IMR-90 (cell line): ENCODE data around the gene KCNF1. TPM values are rescaled to one million over a fixed set of nuclear protein-coding genes. Genes with fewer than 3 reads are reported as not detected.
A peak's percentile ranks its signal among the peaks of the same experiment; 100 is the strongest.

Experiments
- ATAC-seq: fragments of 200-7000 bp; cut with Tn5 transposase; 2 replicates; pipeline ENCODE4 v1.9.1; 2020; ENCODE audit warnings: low read depth, mild to moderate bottlenecking, moderate library complexity
- Bru-seq: library from RNA; stranded (reverse); fragments of 400-500 nt; gene quantifications from one replicate; lab custom pipeline; 2021; lab: Mats Ljungman, UMichigan
- BruChase-seq, 2 experiments: library from RNA; stranded (reverse); fragments of 400-500 nt; gene quantifications; one replicate each; lab custom pipeline; 2021; lab: Mats Ljungman, UMichigan
- BruUV-seq: library from RNA; stranded (reverse); fragments of 400-500 nt; replicated peaks from 2 replicates; lab custom pipeline; 2021; lab: Mats Ljungman, UMichigan
- CTCF ChIA-PET: fragments of 300-600 bp; formaldehyde crosslinking; extraction: SDS; loops from one replicate; lab custom pipeline; 2021; ENCODE audit warnings: antibody characterized with exemption; lab: Yijun Ruan, JAX
- POLR2A ChIA-PET: fragments of 300-600 bp; sonication (Branson Sonifier 250); formaldehyde crosslinking; loops from one replicate; lab custom pipeline; 2022; ENCODE audit warnings: antibody characterized with exemption; ENCODE audit not compliant: unreplicated experiment; lab: Charles Lee
- DNase-seq: peaks from one replicate; pipeline ENCODE4 v3.0.0; 2013
- H2AFZ ChIP-seq: replicated peaks from 2 replicates; pipeline ENCODE3; 2013; ENCODE audit warnings: low read length, mild to moderate bottlenecking; ENCODE audit not compliant: poor library complexity
- H2AK5ac ChIP-seq: 2 replicates; pipeline ENCODE4 v1.6.1; 2013; ENCODE audit warnings: low read depth, low read length, inconsistent platforms
- H2AK9ac ChIP-seq: replicated peaks from 2 replicates; pipeline ENCODE3; 2013; ENCODE audit warnings: mild to moderate bottlenecking, low read depth, low read length, moderate library complexity; ENCODE audit not compliant: poor library complexity
- H2BK120ac ChIP-seq: 2 replicates; pipeline ENCODE4 v1.6.1; 2013; ENCODE audit warnings: low read depth, low read length, inconsistent platforms
- H2BK15ac ChIP-seq: 3 replicates; pipeline ENCODE4 v1.6.1; 2013; ENCODE audit warnings: low read depth, low read length, inconsistent platforms
- H2BK20ac ChIP-seq: 2 replicates; pipeline ENCODE4 v1.6.1; 2013; ENCODE audit warnings: low read depth, mild to moderate bottlenecking, inconsistent platforms, low read length, moderate library complexity
- H2BK5ac ChIP-seq: 2 replicates; pipeline ENCODE4 v1.6.1; 2013; ENCODE audit warnings: mild to moderate bottlenecking, low read depth, low read length, inconsistent platforms; ENCODE audit not compliant: poor library complexity, severe bottlenecking
- H3K14ac ChIP-seq: replicated peaks from 2 replicates; pipeline ENCODE4 v1.6.1; 2013; ENCODE audit warnings: low read depth, low read length, inconsistent platforms
- H3K18ac ChIP-seq: 2 replicates; pipeline ENCODE4 v1.6.1; 2013; ENCODE audit warnings: low read depth, low read length, control low read depth
- H3K23ac ChIP-seq: 2 replicates; pipeline ENCODE4 v1.6.1; 2013; ENCODE audit warnings: low read depth, low read length, inconsistent platforms
- H3K27ac ChIP-seq: 2 replicates; pipeline ENCODE4 v1.5.1; 2013; ENCODE audit warnings: mild to moderate bottlenecking, control low read depth, low read length; ENCODE audit not compliant: insufficient read depth
- H3K27me3 ChIP-seq: 2 replicates; pipeline ENCODE4 v1.6.1; 2013; ENCODE audit warnings: low read length; ENCODE audit not compliant: control insufficient read depth, insufficient read depth
- H3K36me3 ChIP-seq: 2 replicates; pipeline ENCODE4 v1.6.1; 2013; ENCODE audit warnings: low read length, mixed read lengths; ENCODE audit not compliant: control insufficient read depth, insufficient read depth
- H3K4ac ChIP-seq: 2 replicates; pipeline ENCODE4 v1.6.1; 2013; ENCODE audit warnings: low read depth, low read length, inconsistent platforms
- H3K4me1 ChIP-seq: 2 replicates; pipeline ENCODE4 v1.6.1; 2013; ENCODE audit warnings: low read length, mixed read lengths; ENCODE audit not compliant: control insufficient read depth, insufficient read depth
- H3K4me2 ChIP-seq: 2 replicates; pipeline ENCODE4 v1.6.1; 2013; ENCODE audit warnings: low read depth, mild to moderate bottlenecking, control low read depth, low read length, moderate library complexity
- H3K4me3 ChIP-seq: 2 replicates; pipeline ENCODE4 v1.5.1; 2013; ENCODE audit warnings: low read depth, mild to moderate bottlenecking, control low read depth, low read length, moderate library complexity; ENCODE audit not compliant: insufficient read depth
- H3K56ac ChIP-seq: 2 replicates; pipeline ENCODE4 v1.6.1; 2013; ENCODE audit warnings: low read length, inconsistent platforms; ENCODE audit not compliant: insufficient read depth; ENCODE audit errors: extremely low read depth
- H3K79me1 ChIP-seq, 2 experiments: 2 replicates each; pipeline ENCODE4 v1.6.1; 2013; ENCODE audit warnings: low read length in 2 of 2, inconsistent platforms in 1 of 2, low read depth in 1 of 2
- H3K9ac ChIP-seq: 2 replicates; pipeline ENCODE4 v1.6.1; 2013; ENCODE audit warnings: low read depth, low read length, control low read depth
- H3K9me1 ChIP-seq: 2 replicates; pipeline ENCODE4 v1.6.1; 2013; ENCODE audit warnings: low read length, inconsistent platforms; ENCODE audit not compliant: insufficient read depth
- H3K9me3 ChIP-seq: 2 replicates; pipeline ENCODE4 v1.6.1; 2013; ENCODE audit warnings: low read length; ENCODE audit not compliant: control insufficient read depth, insufficient read depth
- H4K20me1 ChIP-seq: 2 replicates; pipeline ENCODE4 v1.6.1; 2013; ENCODE audit warnings: low read length, inconsistent platforms; ENCODE audit not compliant: insufficient read depth
- H4K5ac ChIP-seq: 2 replicates; pipeline ENCODE4 v1.6.1; 2013; ENCODE audit warnings: mild to moderate bottlenecking, low read depth, low read length, control low read depth
- H4K8ac ChIP-seq, 2 experiments: 2 replicates each; pipeline ENCODE4 v1.6.1; 2013; ENCODE audit warnings: low read depth in 2 of 2, low read length in 2 of 2, control low read depth in 1 of 2, inconsistent platforms in 1 of 2
- H4K91ac ChIP-seq: 2 replicates; pipeline ENCODE4 v1.6.1; 2013; ENCODE audit warnings: low read depth, low read length, inconsistent platforms; ENCODE audit not compliant: insufficient read depth
- BHLHE40 ChIP-seq: fragments of 150-350 bp; IDR thresholded peaks from 2 replicates; pipeline ENCODE4 v1.6.1; 2016; ENCODE audit warnings: mild to moderate bottlenecking, low read depth, low read length
- MAFK ChIP-seq: IDR thresholded peaks from 2 replicates; pipeline ENCODE4 v1.6.1; 2012; ENCODE audit warnings: low read depth, low read length, improper control_type of control experiment
- MXI1 ChIP-seq: IDR thresholded peaks from 2 replicates; pipeline ENCODE4 v1.6.1; 2012; ENCODE audit warnings: low read depth, mild to moderate bottlenecking, low read length, moderate library complexity, borderline replicate concordance
- RAD21 ChIP-seq: IDR thresholded peaks from 2 replicates; pipeline ENCODE4 v1.6.1; 2012; ENCODE audit warnings: low read length, improper control_type of control experiment
- SMC3 ChIP-seq: fragments of 150-350 bp; IDR thresholded peaks from 2 replicates; pipeline ENCODE4 v1.6.1; 2016; ENCODE audit warnings: low read depth, mild to moderate bottlenecking, antibody characterized with exemption, low read length, moderate library complexity
- WGBS, 2 experiments: methylation state at CpG; one replicate each; pipeline versions ENCODE4 v1.1.5 to v1.1.7; 2013; ENCODE audit warnings: missing lambda C conversion rate in 2 of 2; ENCODE audit not compliant: insufficient read length in 1 of 2; ENCODE audit errors: extremely low coverage in 2 of 2; 5-methylcytosine and 5-hydroxymethylcytosine counted together
- dilution Hi-C: fragments of 300-500 bp; cut with HindIII; formaldehyde crosslinking; loops from one replicate; pipeline ENCODE4 v1.14.3; 2018; ENCODE audit warnings: low sequenced_read_pairs; ENCODE audit not compliant: unreplicated experiment
- in situ Hi-C: fragments of 300-500 bp; cut with MboI; formaldehyde crosslinking; loops from 3 replicates; pipeline ENCODE4 v1.14.3; 2019; ENCODE audit warnings: low sequenced_read_pairs, inconsistent platforms, mixed read lengths
- intact Hi-C: fragments of 100-400 bp; cut with micrococcal nuclease; formaldehyde crosslinking; loops from 2 replicates; pipeline ENCODE4 v1.10.0; 2022
- long read RNA-seq: library from polyadenylated mRNA; unstranded; transcript quantifications from one replicate; pipeline ENCODE4 v2.0.0, GENCODE V29; 2021; ENCODE audit not compliant: unreplicated experiment
- polyA plus RNA-seq, 3 experiments: library from polyadenylated mRNA; depleted of rRNA; stranded (reverse); fragments of >200 nt; gene quantifications; 2 replicates each; pipeline ENCODE4 v1.2.3, GENCODE V29; 2012; ENCODE audit warnings: low replicate concordance in 1 of 3
- total RNA-seq: library from RNA; depleted of rRNA; stranded (reverse); fragments of >200 nt; gene quantifications from 2 replicates; pipeline ENCODE4 v1.2.3, GENCODE V29; 2012; rRNA removed
- TF ChIP-seq, protein P1 (sequence below): conservative IDR thresholded peaks from 2 replicates; pipeline ENCODE4 v1.5.1; 2012; ENCODE audit warnings: mild to moderate bottlenecking, low read depth, low read length, improper control_type of control experiment

KCNF1 gene, protein sequence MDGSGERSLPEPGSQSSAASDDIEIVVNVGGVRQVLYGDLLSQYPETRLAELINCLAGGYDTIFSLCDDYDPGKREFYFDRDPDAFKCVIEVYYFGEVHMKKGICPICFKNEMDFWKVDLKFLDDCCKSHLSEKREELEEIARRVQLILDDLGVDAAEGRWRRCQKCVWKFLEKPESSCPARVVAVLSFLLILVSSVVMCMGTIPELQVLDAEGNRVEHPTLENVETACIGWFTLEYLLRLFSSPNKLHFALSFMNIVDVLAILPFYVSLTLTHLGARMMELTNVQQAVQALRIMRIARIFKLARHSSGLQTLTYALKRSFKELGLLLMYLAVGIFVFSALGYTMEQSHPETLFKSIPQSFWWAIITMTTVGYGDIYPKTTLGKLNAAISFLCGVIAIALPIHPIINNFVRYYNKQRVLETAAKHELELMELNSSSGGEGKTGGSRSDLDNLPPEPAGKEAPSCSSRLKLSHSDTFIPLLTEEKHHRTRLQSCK
- 0.54 and 0.56 TPM in 2 replicates for total RNA-seq
- polyA plus RNA-seq (2012; rRNA removed), result 1.4 TPM in 2 replicates
- polyA plus RNA-seq (2012; cell fraction: cytosol; rRNA removed), result 0.61 and 2.1 TPM in 2 replicates
- 0.88 and 2.2 TPM in 2 replicates for polyA plus RNA-seq (2012; cell fraction: nucleus; rRNA removed; ENCODE audit: low replicate concordance)
- percentile 22 among the genes with signal in this experiment for Bru-seq, nascent RNA
- BruChase-seq, experiment 1, labeled RNA remaining after a 6-hour chase, result percentile 30 among the genes with signal in this experiment
- percentile 31 among the genes with signal in this experiment for BruChase-seq, experiment 2, labeled RNA remaining after a 2-hour chase
- long read RNA-seq, transcript KCNF1-201 (1 exons, 2,289 nt), result major isoform, 12 of 12 reads
- long read RNA-seq, partial matches to known transcripts, result 0 of 12 reads
- long read RNA-seq, other reads (novel, unspliced or antisense), result 0 of 12 reads

DNA sequence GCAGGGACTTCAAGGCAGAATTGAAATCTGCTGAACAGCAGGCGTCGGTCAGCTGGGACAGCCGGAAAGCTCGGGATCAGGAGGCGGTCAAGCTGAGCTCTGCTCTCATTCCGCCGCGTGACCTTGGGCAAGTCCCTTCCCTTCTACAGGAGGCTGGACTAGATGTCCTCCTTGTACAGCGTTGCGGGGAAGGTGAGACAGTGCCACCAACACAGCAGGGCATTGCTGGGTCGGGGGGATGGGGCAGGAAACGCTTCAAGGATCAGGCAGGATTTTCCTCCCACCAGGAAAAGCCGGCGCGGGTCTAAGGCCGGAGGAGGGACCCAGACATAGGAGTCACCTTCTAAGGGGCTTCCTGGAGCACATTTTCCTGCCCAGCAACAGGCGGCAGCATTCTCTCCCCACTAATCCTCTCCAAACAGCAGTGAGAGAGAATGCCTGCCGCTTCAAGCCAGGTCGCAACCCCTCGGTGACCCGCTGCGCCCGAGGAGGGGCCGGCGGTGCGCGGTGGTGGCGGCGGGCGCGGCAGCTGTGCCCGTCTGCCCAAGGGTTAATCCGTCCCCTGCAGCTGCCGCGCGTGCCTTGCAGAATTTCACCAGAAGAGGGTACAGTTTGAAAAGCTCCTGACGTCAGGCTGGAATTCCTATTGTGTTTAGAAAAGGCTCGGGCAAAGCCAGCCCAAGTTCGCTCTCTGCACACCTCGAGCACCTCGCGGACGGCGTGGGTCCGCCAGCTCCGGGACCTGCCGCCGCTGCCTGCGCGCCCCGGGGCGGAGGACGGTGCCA, at the start of gene KCNF1:
Gene KCNF1 (plus strand): TSS at position 644 of the 785 bp plus-strand sequence. CDS start 493 bp downstream, outside the sequence.
- Histone ChIP-seq H2AK9ac (peak within 1 kb of the TSS; percentile 35), H3K27ac (no peak within 1 kb of the TSS; the same call in 1 of the 2 replicates), H3K4me3 (peak within 1 kb of the TSS; percentile 46), H3K9ac (no peak within 1 kb of the TSS), H3K79me1 (peaks cover 0 to 23% of the 10 kb centered on the region in 2 experiments; a peak in 2 of 4 replicates), H3K23ac (0 out of 2 replicates have a peak within 1 kb of the TSS, but pooled peaks have one; percentile 24), H3K27me3 (no peaks in the 10 kb centered on the region), H3K4ac (peak within 1 kb of the TSS; percentile 33; the same call in 1 of the 2 replicates), H2AK5ac (peak within 1 kb of the TSS; percentile 86), H3K36me3 (no peaks in the 10 kb centered on the region), H2AFZ (peak within 1 kb of the TSS; percentile 90), H4K20me1 (no peaks in the 10 kb centered on the region), H3K4me2 (peak within 1 kb of the TSS; percentile 78), H3K56ac (0 out of 2 replicates have a peak within 1 kb of the TSS, but pooled peaks have one; percentile 11), H3K4me1 (no peaks in the 10 kb centered on the region), H3K9me3 (no peaks in the 10 kb centered on the region), H3K14ac (0 out of 2 replicates have a peak within 1 kb of the TSS, but pooled peaks have one; percentile 15), H4K91ac (no peak within 1 kb of the TSS), H2BK15ac (no peak within 1 kb of the TSS), H2BK20ac (peak within 1 kb of the TSS; percentile 11), H4K8ac (peak within 1 kb of the TSS in 1 of 2 experiments; percentile 50; a peak in 1 of 4 replicates), H2BK5ac (no peak within 1 kb of the TSS), H2BK120ac (peak within 1 kb of the TSS; percentile 44), H3K18ac (no peak within 1 kb of the TSS), H4K5ac (no peak within 1 kb of the TSS), H3K9me1 (peaks cover 4% of the 10 kb centered on the region; the same call in 1 of the 2 replicates)
- POLR2A ChIA-PET, result no interaction called here
- in situ Hi-C loops (no loop called here), intact Hi-C loops (loop anchor here (2.0 to 5.0 kb wide), 2 partner anchors 79 to 213 kb away; no protein-coding TSS in a partner anchor), dilution Hi-C loops (no loop called here)
- TF ChIP-seq, protein P1, sequence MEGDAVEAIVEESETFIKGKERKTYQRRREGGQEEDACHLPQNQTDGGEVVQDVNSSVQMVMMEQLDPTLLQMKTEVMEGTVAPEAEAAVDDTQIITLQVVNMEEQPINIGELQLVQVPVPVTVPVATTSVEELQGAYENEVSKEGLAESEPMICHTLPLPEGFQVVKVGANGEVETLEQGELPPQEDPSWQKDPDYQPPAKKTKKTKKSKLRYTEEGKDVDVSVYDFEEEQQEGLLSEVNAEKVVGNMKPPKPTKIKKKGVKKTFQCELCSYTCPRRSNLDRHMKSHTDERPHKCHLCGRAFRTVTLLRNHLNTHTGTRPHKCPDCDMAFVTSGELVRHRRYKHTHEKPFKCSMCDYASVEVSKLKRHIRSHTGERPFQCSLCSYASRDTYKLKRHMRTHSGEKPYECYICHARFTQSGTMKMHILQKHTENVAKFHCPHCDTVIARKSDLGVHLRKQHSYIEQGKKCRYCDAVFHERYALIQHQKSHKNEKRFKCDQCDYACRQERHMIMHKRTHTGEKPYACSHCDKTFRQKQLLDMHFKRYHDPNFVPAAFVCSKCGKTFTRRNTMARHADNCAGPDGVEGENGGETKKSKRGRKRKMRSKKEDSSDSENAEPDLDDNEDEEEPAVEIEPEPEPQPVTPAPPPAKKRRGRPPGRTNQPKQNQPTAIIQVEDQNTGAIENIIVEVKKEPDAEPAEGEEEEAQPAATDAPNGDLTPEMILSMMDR, result peak; percentile 46
- TF ChIP-seq RAD21 (peak; percentile 49), MXI1 (no peak), BHLHE40 (peak; percentile 66; the same call in 1 of the 2 replicates), SMC3 (peak; percentile 40), MAFK (no peak)
- CTCF ChIA-PET, result interaction anchor here (0.7 to 1.2 kb wide), 5 partner anchors 53 to 213 kb away, joined by 3 read pairs; no protein-coding TSS in a partner anchor
- no TSS peak for BruUV-seq
- 14% methylated on average over 31 of the region's 53 CpGs; no CpG with 5 or more reads in 1 of the 2 experiments for WGBS, 2 experiments
- DNase-seq (peak; percentile 65), ATAC-seq (peak; percentile 84)
